Adipocyte (in vitro differentiated cells): Measurements from ENCODE around the gene GDPGP1.
"Not testable (repeated sequence)": the region's sequence is repeated elsewhere in the genome, so short reads cannot be mapped to it uniquely, and the experiment has no call there.

Experiments used
- DNase-seq: peaks from one replicate; pipeline ENCODE4 v3.0.0-alpha.2; 2015; ENCODE audit warnings: low read depth
- H3K27me3 ChIP-seq: replicated peaks from 2 replicates; pipeline ENCODE4 v1.7.0; 2013; ENCODE audit warnings: mild to moderate bottlenecking, low read length, moderate library complexity; ENCODE audit not compliant: control insufficient read depth, insufficient read depth
- H3K36me3 ChIP-seq: 2 replicates; pipeline ENCODE4 v1.7.0; 2013; ENCODE audit warnings: low read length, mild to moderate bottlenecking, moderate library complexity; ENCODE audit not compliant: control insufficient read depth, insufficient read depth, severe bottlenecking
- H3K4me1 ChIP-seq: 2 replicates; pipeline ENCODE4 v1.7.0; 2013; ENCODE audit warnings: mild to moderate bottlenecking, low read length, moderate library complexity; ENCODE audit not compliant: control insufficient read depth, insufficient read depth
- H3K4me3 ChIP-seq: 2 replicates; pipeline ENCODE4 v1.7.0; 2013; ENCODE audit warnings: mild to moderate bottlenecking, low read length, moderate library complexity
- H3K9ac ChIP-seq: 2 replicates; pipeline ENCODE4 v1.7.0; 2013; ENCODE audit warnings: mild to moderate bottlenecking, low read length, moderate library complexity
- H3K9me3 ChIP-seq: 2 replicates; pipeline ENCODE4 v1.7.0; 2013; ENCODE audit warnings: mild to moderate bottlenecking, low read length, moderate library complexity; ENCODE audit not compliant: control insufficient read depth

GDPGP1 gene

DNA sequence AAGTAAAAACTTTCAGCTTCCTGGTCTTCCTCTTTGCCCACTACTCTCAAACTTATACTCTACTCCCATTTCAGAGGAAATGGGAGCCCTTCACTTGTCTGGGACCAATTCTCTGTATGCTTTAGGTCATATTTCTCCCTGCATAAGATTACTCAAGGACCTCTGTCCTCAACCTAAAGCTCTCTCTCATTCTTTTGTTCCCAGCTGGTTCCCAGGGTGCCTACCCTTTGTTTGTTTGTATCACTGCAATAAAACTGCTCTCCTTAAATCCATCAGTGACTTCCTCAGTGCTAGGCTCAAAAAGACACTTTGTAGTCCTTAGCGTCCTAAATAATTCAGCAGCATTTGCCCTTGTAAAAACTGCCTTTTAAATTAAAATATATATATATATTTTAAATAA, 34.4 kb downstream of the GDPGP1 start:
- peaks cover 52% of the 10 kb centered on the region for H3K4me1 ChIP-seq
- H3K27me3 ChIP-seq = no peaks in the 10 kb centered on the region
- H3K4me3 ChIP-seq = peak overlapping the region; percentile 24
- no peaks in the 10 kb centered on the region for H3K9me3 ChIP-seq
- H3K9ac ChIP-seq = no peak overlapping the region
- H3K36me3 ChIP-seq = peaks cover 40% of the 10 kb centered on the region
- no peak for DNase-seq

DNA sequence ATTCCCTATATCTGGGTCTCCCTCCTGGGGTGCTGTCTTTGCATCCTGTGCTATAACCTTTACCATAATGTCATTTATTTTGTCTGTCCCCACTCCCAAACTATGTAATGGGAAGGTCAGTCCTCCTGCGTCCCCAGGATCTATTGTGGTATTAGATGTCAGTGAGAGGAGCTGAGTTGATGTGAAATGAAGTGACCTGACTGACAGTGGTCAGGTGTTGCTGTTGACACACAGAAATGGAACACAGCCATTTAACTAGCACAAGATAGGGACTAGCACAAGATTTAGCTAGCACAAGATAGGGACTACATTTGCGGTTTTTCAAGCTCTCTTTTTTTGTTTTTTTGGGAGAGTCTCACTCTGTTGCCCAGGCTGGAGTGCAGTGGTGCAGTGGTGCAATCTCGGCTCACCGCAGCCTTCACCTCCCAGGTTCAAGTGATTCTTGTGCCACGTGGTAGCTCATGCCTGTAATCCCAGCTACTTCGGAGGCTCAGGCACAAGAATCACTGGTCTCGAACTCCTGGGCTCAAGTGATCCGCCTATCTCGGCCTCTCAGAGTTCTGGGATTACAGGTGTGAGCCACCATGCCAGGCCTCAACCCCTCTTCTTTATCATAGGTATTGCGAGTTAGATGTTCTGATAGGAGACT, 36.6 kb downstream of the GDPGP1 start:
- Histone ChIP-seq H3K36me3 (peaks cover 45% of the 10 kb centered on the region), H3K4me1 (peaks cover 38% of the 10 kb centered on the region), H3K9me3 (no peaks in the 10 kb centered on the region), H3K27me3 (no peaks in the 10 kb centered on the region), H3K9ac (no peak overlapping the region), H3K4me3 (no peak overlapping the region)
- DNase-seq = no peak

DNA sequence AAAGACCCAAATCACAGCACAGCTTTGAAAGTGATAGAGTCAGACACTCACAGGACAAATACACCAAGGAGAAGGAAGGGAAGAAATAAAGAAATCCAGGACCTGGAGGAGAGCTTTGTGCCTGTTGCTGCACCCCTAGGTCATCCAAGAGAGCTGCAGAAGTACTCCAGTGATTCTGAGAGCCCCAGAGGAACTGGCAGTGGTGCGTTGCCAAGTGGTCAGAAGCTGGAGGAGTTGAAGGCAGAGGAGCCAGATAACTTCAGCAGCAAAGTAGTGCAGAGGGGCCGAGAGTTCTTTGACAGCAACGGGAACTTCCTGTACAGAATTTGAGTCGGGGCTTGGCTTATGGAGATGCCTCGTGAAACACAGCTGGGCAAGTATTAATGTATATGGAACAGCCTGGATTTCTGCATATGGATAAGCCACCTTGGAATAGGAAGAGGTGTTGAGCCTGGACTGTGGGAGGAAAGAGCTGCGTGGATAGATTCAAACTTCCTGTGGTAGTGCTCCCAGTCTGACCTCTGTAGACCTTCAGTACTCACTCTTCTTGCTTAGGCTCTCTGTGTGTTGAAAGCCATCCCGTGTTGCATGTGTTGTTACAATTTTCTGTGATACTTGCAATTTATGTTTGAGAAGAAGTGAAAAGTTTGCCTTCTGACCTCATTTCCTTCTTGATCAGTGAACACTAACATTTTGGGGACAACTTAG, 37.6 kb downstream of the GDPGP1 start:
- Histone ChIP-seq H3K9me3 (no peaks in the 10 kb centered on the region), H3K36me3 (peaks cover 48% of the 10 kb centered on the region), H3K4me3 (no peak overlapping the region), H3K27me3 (no peaks in the 10 kb centered on the region), H3K4me1 (peaks cover 38% of the 10 kb centered on the region), H3K9ac (no peak overlapping the region)
- DNase-seq = no peak

DNA sequence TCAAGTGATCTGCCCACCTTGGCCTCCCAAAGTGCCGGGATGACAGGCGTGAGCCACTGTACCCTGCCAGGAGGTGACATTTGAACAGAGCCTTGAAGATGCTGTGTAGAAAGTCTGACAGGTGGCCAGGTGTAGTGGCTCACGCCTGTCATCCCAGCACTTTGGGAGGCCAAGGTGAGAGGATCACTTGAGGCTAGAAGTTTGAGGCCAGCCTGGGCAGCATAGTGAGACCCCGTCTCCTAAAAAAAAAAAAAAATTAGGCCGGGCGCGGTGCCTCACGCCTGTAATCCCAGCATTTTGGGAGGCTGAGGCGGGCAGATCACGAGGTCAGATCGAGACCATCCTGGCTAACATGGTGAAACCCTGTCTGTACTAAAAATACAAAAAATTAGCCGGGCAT, 44.5 kb downstream of the GDPGP1 start:
- not testable (repeated sequence) for H3K4me1 ChIP-seq, H3K4me3 ChIP-seq, H3K9ac ChIP-seq, H3K36me3 ChIP-seq, H3K9me3 ChIP-seq, H3K27me3 ChIP-seq, DNase-seq

DNA sequence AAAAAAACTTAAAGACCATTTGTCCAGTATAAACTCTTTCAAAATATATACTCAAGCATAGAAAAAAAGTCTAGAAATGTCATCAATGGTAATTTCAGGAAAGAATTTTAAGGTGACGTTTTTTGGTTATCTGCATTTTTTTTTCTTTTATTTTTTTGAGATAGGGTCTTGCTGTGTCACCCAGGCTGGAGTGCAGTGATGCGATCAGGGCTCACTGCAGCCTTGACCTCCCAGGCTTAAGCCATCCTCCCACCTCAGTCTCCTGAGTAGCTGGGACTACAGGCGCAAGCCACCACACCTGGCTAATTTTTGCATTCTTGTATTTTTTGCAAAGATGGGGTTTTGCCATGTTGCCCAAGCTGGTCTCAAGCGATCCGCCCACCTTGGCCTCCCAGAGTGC, 46.7 kb downstream of the GDPGP1 start:
- not testable (repeated sequence) for DNase-seq

DNA sequence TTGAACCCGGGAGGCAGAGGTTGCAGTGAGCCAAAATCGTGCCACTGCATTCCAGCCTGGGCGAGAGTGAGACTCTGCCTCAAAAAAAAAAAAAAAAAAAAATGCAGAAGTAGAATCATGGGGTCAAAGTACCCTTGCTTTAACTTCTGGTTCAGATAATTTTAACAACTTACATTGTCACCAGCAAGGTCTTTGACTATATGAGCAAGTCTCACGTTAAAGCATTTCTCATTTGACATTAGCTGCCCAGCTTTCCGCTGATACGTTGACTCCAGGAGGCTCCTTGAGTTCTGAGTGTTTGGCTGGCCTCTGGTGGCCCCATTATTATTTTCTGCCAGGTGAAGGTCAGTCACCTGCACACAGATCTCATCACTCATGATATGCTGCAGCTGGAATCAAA, 47.6 kb downstream of the GDPGP1 start:
- not testable (repeated sequence) for H3K9me3 ChIP-seq, H3K4me1 ChIP-seq, H3K36me3 ChIP-seq, H3K4me3 ChIP-seq, H3K9ac ChIP-seq, DNase-seq, H3K27me3 ChIP-seq

More for the DNA sequence above, 46.7 kb downstream of the GDPGP1 start:
- H3K4me3 ChIP-seq, H3K27me3 ChIP-seq, H3K9ac ChIP-seq, H3K4me1 ChIP-seq, H3K9me3 ChIP-seq, H3K36me3 ChIP-seq: not testable (repeated sequence)

DNA sequence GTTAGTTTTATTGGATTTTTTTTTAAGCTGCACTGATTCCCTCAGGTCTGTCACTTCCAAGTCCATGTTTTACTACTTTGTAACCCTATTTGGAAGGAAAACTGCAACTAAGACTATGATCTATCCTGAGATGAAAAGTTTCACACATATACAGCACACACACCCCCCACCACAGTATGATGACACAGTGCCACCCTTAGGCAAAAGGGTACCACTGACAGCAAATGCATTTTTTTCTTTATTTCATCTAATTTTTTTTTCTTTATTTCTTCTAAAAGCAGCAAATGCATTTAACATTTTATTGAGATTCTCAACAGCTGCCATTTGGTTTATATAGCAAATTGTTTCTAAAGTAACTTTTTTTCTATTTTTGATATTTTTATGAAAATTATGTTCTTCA, 52.7 kb downstream of the GDPGP1 start:
- DNase-seq = peak; percentile 48
- H3K4me3 ChIP-seq = no peak overlapping the region
- H3K9ac ChIP-seq = no peak overlapping the region
- no peaks in the 10 kb centered on the region for H3K27me3 ChIP-seq
- H3K9me3 ChIP-seq = no peaks in the 10 kb centered on the region
- H3K4me1 ChIP-seq = peaks cover 3% of the 10 kb centered on the region
- no peaks in the 10 kb centered on the region for H3K36me3 ChIP-seq

DNA sequence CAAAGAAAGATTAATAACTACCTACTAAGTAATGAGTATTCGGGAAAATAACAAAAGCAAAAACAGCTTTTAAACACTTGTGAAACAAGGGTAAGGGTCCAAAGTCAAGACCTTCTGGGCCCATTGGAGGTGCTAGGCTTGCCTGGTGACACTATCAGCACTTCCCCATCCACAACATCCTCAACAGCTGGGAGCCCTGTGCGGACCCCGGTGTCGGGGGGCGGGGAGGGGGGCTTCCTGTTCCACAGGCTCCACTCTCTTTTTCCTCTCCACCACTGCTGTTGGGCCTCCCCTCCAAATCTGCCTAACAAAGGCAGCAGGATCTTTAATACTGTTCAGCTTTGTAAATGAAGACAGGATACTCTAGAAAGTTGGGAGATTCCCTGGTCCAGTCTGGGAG, 53.1 kb downstream of the GDPGP1 start:
- peak overlapping the region; percentile 51 for H3K9ac ChIP-seq
- no peaks in the 10 kb centered on the region for H3K36me3 ChIP-seq
- H3K4me3 ChIP-seq = no peak overlapping the region
- DNase-seq = no peak
- no peaks in the 10 kb centered on the region for H3K27me3 ChIP-seq
- no peaks in the 10 kb centered on the region for H3K9me3 ChIP-seq
- peaks cover 3% of the 10 kb centered on the region for H3K4me1 ChIP-seq

DNA sequence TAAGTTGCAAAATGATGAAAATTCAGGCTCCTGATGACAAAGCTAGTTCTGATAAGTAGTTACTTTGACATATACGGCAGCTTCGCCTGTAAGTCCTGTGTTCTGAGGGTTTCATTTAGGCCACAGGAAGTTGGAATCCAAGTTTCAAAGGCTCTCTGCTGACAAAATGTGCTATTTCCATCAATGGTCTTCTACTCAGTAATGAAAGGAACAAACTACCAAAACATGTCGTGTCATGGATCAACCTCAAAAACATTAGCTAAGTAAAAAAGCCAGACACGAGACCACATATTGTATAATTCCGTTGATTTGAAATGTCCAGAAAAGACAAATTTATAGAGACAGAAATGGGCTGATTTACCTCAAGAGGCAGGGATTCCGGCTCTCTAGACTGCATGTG, 53.9 kb downstream of the GDPGP1 start:
- Histone ChIP-seq H3K9ac (no peak overlapping the region), H3K36me3 (no peaks in the 10 kb centered on the region), H3K27me3 (no peaks in the 10 kb centered on the region), H3K4me3 (no peak overlapping the region), H3K9me3 (no peaks in the 10 kb centered on the region), H3K4me1 (peaks cover 3% of the 10 kb centered on the region)
- no peak for DNase-seq

DNA sequence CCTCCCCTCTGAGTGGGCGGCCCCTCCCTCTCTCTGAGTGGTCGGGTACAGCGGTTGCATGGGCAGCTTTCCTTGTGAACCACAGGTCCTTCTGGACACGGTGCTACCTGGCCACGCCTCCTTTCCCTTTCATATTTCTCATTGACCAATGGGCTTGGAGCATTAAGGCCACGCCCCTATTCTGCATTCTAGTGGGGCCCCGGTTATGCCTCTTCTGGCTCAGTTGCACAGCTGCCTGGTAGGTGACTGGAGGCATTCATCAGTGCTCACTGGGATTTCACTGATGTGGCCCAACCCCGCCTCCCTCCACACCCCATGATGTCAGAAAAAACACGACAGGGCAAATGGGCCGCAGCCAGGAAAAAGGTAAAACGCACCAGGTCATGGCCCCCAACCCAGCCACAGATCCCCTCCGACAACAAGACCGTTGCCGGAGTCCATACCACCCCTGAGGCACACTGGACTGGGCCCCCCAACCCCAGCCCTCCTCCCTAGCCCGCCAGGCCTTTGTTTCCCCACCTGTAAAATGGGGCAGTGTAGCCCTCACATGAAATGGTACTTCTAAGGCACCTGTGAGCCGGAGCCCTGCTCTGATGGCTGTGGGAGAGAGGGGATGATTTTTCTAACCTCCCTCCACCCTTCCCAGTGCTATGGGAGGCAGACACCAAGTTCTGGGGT, 57.8 kb downstream of the GDPGP1 start:
- no peak overlapping the region for H3K4me3 ChIP-seq
- no peak for DNase-seq
- H3K27me3 ChIP-seq = no peaks in the 10 kb centered on the region
- no peaks in the 10 kb centered on the region for H3K36me3 ChIP-seq
- no peak overlapping the region for H3K9ac ChIP-seq
- peaks cover 13% of the 10 kb centered on the region for H3K4me1 ChIP-seq
- no peaks in the 10 kb centered on the region for H3K9me3 ChIP-seq

DNA sequence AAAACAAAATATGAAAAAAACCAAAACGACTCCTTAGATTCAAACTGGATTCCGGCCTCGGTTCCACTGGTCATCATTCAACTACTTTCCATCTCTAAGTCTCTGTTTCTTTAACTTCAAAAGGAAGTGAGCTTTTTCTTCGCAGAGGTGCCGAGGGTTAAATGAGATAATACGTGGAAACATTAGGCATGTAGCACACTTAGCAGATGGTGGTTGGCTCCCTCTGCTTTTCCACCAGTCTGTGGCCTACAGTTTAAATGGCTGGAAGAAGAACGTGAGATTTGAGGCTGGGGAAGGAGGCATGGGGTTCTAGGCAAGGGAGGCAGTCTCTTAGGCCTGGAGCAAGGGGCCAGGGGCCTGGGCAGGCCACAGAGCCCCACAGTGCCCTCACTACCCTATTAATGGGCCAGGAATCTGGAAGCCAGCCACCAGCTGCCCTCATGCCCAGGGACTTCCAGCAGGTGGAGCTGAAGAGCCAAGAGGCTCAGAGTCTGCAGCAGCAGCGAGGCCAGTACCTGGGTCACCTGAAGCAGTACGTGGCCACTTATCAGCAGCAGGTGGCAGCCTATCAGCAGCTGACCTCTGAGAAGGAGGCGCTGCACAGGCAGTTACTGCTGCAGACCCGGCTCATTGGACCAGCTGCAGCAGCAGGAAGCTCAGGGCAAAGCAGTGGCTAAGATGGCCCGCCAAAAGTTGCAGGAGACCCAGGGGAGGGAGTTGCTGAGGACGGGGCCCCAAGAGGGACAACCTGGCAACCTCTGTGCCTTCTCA, 59.2 kb downstream of the GDPGP1 start:
- H3K4me3 ChIP-seq = not testable (repeated sequence)

More for the DNA sequence above, 59.2 kb downstream of the GDPGP1 start:
- DNase-seq = peak; percentile 69
- H3K27me3 ChIP-seq, H3K9me3 ChIP-seq, H3K9ac ChIP-seq, H3K36me3 ChIP-seq: not testable (repeated sequence)
- H3K4me1 ChIP-seq = peaks cover 23% of the 10 kb centered on the region
